ENCODE data around the gene KMT5C. TPM values are rescaled to one million over a fixed set of nuclear protein-coding genes. Genes with fewer than 3 reads are reported as not detected.

The KMT5C gene
- total and polyA plus RNA-seq, 12 donors = 4.0 to 12.4 (median 6.9) TPM

- TF ChIP-seq, protein P1, sequence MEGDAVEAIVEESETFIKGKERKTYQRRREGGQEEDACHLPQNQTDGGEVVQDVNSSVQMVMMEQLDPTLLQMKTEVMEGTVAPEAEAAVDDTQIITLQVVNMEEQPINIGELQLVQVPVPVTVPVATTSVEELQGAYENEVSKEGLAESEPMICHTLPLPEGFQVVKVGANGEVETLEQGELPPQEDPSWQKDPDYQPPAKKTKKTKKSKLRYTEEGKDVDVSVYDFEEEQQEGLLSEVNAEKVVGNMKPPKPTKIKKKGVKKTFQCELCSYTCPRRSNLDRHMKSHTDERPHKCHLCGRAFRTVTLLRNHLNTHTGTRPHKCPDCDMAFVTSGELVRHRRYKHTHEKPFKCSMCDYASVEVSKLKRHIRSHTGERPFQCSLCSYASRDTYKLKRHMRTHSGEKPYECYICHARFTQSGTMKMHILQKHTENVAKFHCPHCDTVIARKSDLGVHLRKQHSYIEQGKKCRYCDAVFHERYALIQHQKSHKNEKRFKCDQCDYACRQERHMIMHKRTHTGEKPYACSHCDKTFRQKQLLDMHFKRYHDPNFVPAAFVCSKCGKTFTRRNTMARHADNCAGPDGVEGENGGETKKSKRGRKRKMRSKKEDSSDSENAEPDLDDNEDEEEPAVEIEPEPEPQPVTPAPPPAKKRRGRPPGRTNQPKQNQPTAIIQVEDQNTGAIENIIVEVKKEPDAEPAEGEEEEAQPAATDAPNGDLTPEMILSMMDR (IDR thresholded peaks at IDR 0.05) = no peak
- Histone ChIP-seq H3K4me3 (no peak overlapping the region), H3K27me3 (peaks cover 0 to 13% (median 0%) of the 10 kb centered on the region in 7 donors), H3K36me3 (peaks cover 0 to 31% (median 0%) of the 10 kb centered on the region in 9 donors), H3K9me3 (no peaks in the 10 kb centered on the region), H3K27ac (no peak overlapping the region), H3K4me1 (peaks cover 0 to 3% (median 0%) of the 10 kb centered on the region in 9 donors)
- no peak for DNase-seq
- ATAC-seq = no peak
- intact Hi-C loops (cut with DNase I) = no loop called here
- WGBS, 2 donors = 80 to 81% methylated on average over 13 of the region's 13 CpGs
These were observed 23.6 kb upstream of the KMT5C start for GRCh38 chr19:55315956-55316525.

DNA sequence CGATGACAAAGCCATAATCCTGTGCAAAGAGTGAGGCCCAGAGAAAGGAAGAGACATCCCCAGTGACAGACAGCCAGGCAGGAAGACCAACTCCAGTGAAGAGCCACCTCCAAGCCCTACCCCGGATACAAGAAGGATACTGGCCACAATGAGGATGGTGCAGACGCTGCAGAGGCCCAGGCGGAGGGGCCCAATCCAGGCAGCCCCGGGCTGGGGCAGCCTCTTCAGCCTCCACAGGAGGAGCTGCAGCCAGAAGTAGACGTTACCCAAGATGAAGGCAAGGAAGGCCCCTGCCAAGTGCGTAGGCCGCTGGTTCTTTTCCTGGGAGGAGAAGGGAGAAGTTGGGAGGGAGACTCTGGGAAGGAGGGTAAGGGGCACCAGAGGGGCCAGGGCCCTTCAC is 23.0 kb upstream of the KMT5C start:
- Histone ChIP-seq H3K27me3 (peaks cover 0 to 13% (median 0%) of the 10 kb centered on the region in 7 donors), H3K4me3 (no peak overlapping the region), H3K4me1 (peaks cover 0 to 3% (median 0%) of the 10 kb centered on the region in 9 donors), H3K27ac (no peak overlapping the region), H3K9me3 (no peaks in the 10 kb centered on the region), H3K36me3 (peaks cover 0 to 31% (median 0%) of the 10 kb centered on the region in 9 donors)
- ATAC-seq (no peak), DNase-seq (no peak)
- 81 to 82% methylated on average over 8 of the region's 8 CpGs for WGBS, 2 donors
- TF ChIP-seq, protein P1 (IDR thresholded peaks at IDR 0.05) = no peak
- intact Hi-C loops (cut with DNase I) = no loop called here

- peak; percentile 44 to 55 for DNase-seq
- H3K4me3 ChIP-seq = no peak overlapping the region
- peaks cover 0 to 9% (median 0%) of the 10 kb centered on the region in 9 donors for H3K4me1 ChIP-seq
- WGBS, 2 donors = 9 to 16% methylated on average over 21 of the region's 21 CpGs
- H3K27me3 ChIP-seq = peaks cover 0 to 14% (median 0%) of the 10 kb centered on the region in 7 donors
- intact Hi-C loops (cut with DNase I) = loop anchor here in 1 of 10 donors (5.0 kb wide), 1 partner anchor 43 kb away; the partner anchor contains the start of gene GARIN5B
- peaks cover 0 to 27% (median 0%) of the 10 kb centered on the region in 9 donors for H3K36me3 ChIP-seq
- ATAC-seq = peak; percentile 38 to 89 (median 72)
- no peak overlapping the region for H3K27ac ChIP-seq
- TF ChIP-seq, protein P1 (IDR thresholded peaks at IDR 0.05) = no peak
- H3K9me3 ChIP-seq = no peaks in the 10 kb centered on the region
These were observed 19.9 kb upstream of the KMT5C start for GRCh38 chr19:55319785-55320184.

DNA sequence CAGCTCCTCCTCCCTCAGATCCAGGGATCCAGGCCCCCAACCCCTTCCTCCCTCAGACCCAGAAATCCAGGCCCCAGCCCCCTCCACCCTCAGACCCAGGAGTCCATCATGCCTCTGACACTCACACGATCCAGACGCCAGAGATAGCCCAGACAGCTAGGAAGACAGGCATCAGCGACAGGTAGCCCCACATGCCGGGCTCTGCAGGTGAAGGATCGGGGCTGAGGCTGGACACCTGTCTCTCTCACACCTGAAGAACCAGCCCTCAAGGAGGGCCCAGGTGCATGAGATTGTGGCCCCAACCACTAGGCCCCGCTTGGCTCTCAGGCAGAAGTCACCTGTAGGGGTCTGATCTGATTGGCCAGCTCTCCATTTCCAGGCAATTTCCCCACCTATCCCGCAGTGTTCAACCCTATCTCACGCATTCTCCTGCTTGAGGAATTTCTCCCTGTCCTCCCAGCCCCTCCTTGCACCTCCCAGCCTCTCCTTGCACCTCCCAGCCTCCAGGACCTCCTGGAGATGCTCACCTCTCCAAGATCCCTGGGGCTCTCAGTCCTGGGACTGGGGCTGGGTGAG is 18.7 kb upstream of the KMT5C start:
- Histone ChIP-seq H3K27me3 (peaks cover 0 to 18% (median 0%) of the 10 kb centered on the region in 7 donors), H3K27ac (no peak overlapping the region), H3K4me1 (peaks cover 0 to 9% (median 0%) of the 10 kb centered on the region in 9 donors), H3K4me3 (no peak overlapping the region), H3K36me3 (peaks cover 0 to 22% (median 0%) of the 10 kb centered on the region in 9 donors), H3K9me3 (no peaks in the 10 kb centered on the region)
- intact Hi-C loops (cut with DNase I) = loop anchor here in 1 of 10 donors (5.0 kb wide), 1 partner anchor 41 kb away; the partner anchor contains the start of gene GARIN5B
- ATAC-seq (no peak), DNase-seq (no peak)
- TF ChIP-seq, protein P1 (IDR thresholded peaks at IDR 0.05) = no peak
- 75 to 86% methylated on average over 8 of the region's 8 CpGs for WGBS, 2 donors

All from heart right ventricle (tissue), 16 donors.